H9 (cell line): ENCODE measurements around the gene WDR31. TPM values are rescaled to one million over a fixed set of nuclear protein-coding genes. Genes with fewer than 3 reads are reported as not detected.
"Not testable (repeated sequence)": the region's sequence is repeated elsewhere in the genome, so short reads cannot be mapped to it uniquely, and the experiment has no call there.

Source experiments
- DNase-seq: peaks from one replicate; pipeline ENCODE4 v3.0.0-alpha.2; 2017
- H2AFZ ChIP-seq: one replicate; pipeline ENCODE4 v1.6.1; 2013; ENCODE audit warnings: mild to moderate bottlenecking, low read length, control low read depth, moderate library complexity
- H2AK5ac ChIP-seq: 2 replicates; pipeline ENCODE4 v1.6.1; 2013; ENCODE audit warnings: low read length, control low read depth, mixed read lengths; ENCODE audit not compliant: insufficient read length
- H2BK120ac ChIP-seq: one replicate; pipeline ENCODE4 v1.6.1; 2013; ENCODE audit warnings: low read depth, mild to moderate bottlenecking, low read length, control low read depth, inconsistent platforms; ENCODE audit not compliant: poor library complexity, severe bottlenecking
- H2BK12ac ChIP-seq: 2 replicates; pipeline ENCODE4 v1.6.1; 2013; ENCODE audit warnings: low read length, control low read depth, mixed read lengths, low read depth; ENCODE audit not compliant: insufficient read length
- H2BK15ac ChIP-seq: 2 replicates; pipeline ENCODE4 v1.6.1; 2013; ENCODE audit warnings: low read depth, low read length, control low read depth
- H2BK20ac ChIP-seq: one replicate; pipeline ENCODE4 v1.6.1; 2013; ENCODE audit warnings: low read depth, mild to moderate bottlenecking, low read length, control low read depth, inconsistent platforms; ENCODE audit not compliant: poor library complexity, severe bottlenecking
- H2BK5ac ChIP-seq: 2 replicates; pipeline ENCODE4 v1.6.1; 2013; ENCODE audit warnings: low read length, control low read depth, mixed read lengths; ENCODE audit not compliant: insufficient read length
- H3K14ac ChIP-seq: 2 replicates; pipeline ENCODE4 v1.6.1; 2013; ENCODE audit warnings: low read length, control low read depth; ENCODE audit not compliant: insufficient read depth
- H3K18ac ChIP-seq: 2 replicates; pipeline ENCODE4 v1.6.1; 2013; ENCODE audit warnings: low read depth, mild to moderate bottlenecking, mixed read lengths, low read length, control low read depth; ENCODE audit not compliant: insufficient read length
- H3K23ac ChIP-seq: 2 replicates; pipeline ENCODE4 v1.6.1; 2013; ENCODE audit warnings: low read length, control low read depth, mixed read lengths, low read depth; ENCODE audit not compliant: insufficient read length
- H3K23me2 ChIP-seq: 2 replicates; pipeline ENCODE4 v1.6.1; 2013; ENCODE audit warnings: low read depth, mild to moderate bottlenecking, mixed read lengths, low read length, control low read depth; ENCODE audit not compliant: insufficient read length, poor library complexity, severe bottlenecking
- H3K27ac ChIP-seq: 2 replicates; pipeline ENCODE4 v1.5.1; 2013; ENCODE audit warnings: low read length, control low read depth, mixed read lengths, low read depth; ENCODE audit not compliant: insufficient read length
- H3K27me3 ChIP-seq: 2 replicates; pipeline ENCODE4 v1.6.1; 2013; ENCODE audit warnings: low read length, control low read depth, inconsistent platforms; ENCODE audit not compliant: insufficient read depth
- H3K4ac ChIP-seq: 2 replicates; pipeline ENCODE4 v1.6.1; 2013; ENCODE audit warnings: low read depth, mild to moderate bottlenecking, control low read depth, inconsistent platforms, low read length, moderate library complexity
- H3K4me1 ChIP-seq: 2 replicates; pipeline ENCODE4 v1.6.1; 2013; ENCODE audit warnings: low read length, control low read depth, inconsistent platforms; ENCODE audit not compliant: insufficient read depth
- H3K4me2 ChIP-seq: 2 replicates; pipeline ENCODE4 v1.6.1; 2013; ENCODE audit warnings: low read length, control low read depth, mixed read lengths; ENCODE audit not compliant: insufficient read length, insufficient read depth
- H3K56ac ChIP-seq: 2 replicates; pipeline ENCODE4 v1.6.1; 2013; ENCODE audit warnings: low read depth, mild to moderate bottlenecking, mixed read lengths, low read length, control low read depth; ENCODE audit not compliant: insufficient read length
- H3K79me1 ChIP-seq: 2 replicates; pipeline ENCODE4 v1.6.1; 2013; ENCODE audit warnings: low read depth, mild to moderate bottlenecking, moderate library complexity, low read length, control low read depth, inconsistent platforms; ENCODE audit not compliant: insufficient read depth, poor library complexity, severe bottlenecking
- H3K79me2 ChIP-seq: 2 replicates; pipeline ENCODE4 v1.6.1; 2013; ENCODE audit warnings: low read length, control low read depth, inconsistent platforms; ENCODE audit not compliant: insufficient read depth
- H3K9ac ChIP-seq: 2 replicates; pipeline ENCODE4 v1.6.1; 2013; ENCODE audit warnings: low read length, control low read depth, mixed read lengths; ENCODE audit not compliant: insufficient read length; ENCODE audit errors: extremely low read depth
- H3K9me3 ChIP-seq: one replicate; pipeline ENCODE4 v1.6.1; 2013; ENCODE audit warnings: low read depth, low read length, inconsistent platforms; ENCODE audit not compliant: control insufficient read depth
- H3T11ph ChIP-seq: one replicate; pipeline ENCODE4 v1.6.1; 2013; ENCODE audit warnings: mild to moderate bottlenecking, low read length, control low read depth, inconsistent platforms
- H4K20me1 ChIP-seq: one replicate; pipeline ENCODE4 v1.6.1; 2013; ENCODE audit not compliant: control insufficient read depth, insufficient read length, insufficient read depth
- H4K5ac ChIP-seq: 2 replicates; pipeline ENCODE4 v1.6.1; 2013; ENCODE audit warnings: low read depth, mild to moderate bottlenecking, mixed read lengths, low read length, control low read depth; ENCODE audit not compliant: insufficient read length
- H4K8ac ChIP-seq: replicated peaks from 2 replicates; pipeline ENCODE4 v1.6.1; 2013; ENCODE audit warnings: low read length, control low read depth, mixed read lengths, low read depth; ENCODE audit not compliant: insufficient read length
- H4K91ac ChIP-seq: 2 replicates; pipeline ENCODE4 v1.6.1; 2013; ENCODE audit warnings: low read depth, mild to moderate bottlenecking, moderate library complexity, mixed read lengths, low read length, control low read depth; ENCODE audit not compliant: insufficient read length
- H3K27ac Mint-ChIP-seq, 3 experiments: 2 replicates in 2 of 3; 3 replicates in 1 of 3; pipeline ENCODE4 v1.8.0; 2020 to 2021; ENCODE audit warnings: mixed read lengths in 3 of 3, mild to moderate bottlenecking in 1 of 3, moderate library complexity in 1 of 3
- H3K27me3 Mint-ChIP-seq: 2 replicates; pipeline ENCODE4 v1.8.0; 2021; ENCODE audit warnings: low read depth, mild to moderate bottlenecking, moderate library complexity, mixed read lengths
- H3K36me3 Mint-ChIP-seq, 3 experiments: 2 replicates in 2 of 3; 3 replicates in 1 of 3; pipeline ENCODE4 v1.8.0; 2020 to 2021; ENCODE audit warnings: low read depth in 3 of 3, mixed read lengths in 3 of 3; ENCODE audit not compliant: insufficient read depth in 1 of 3
- H3K4me1 Mint-ChIP-seq, 2 experiments: 2 replicates each; pipeline ENCODE4 v1.8.0; 2020; ENCODE audit warnings: mixed read lengths in 2 of 2
- H3K4me3 Mint-ChIP-seq, 2 experiments: 2 replicates in 1 of 2; 3 replicates in 1 of 2; pipeline ENCODE4 v1.8.0; 2020 to 2021; ENCODE audit warnings: mild to moderate bottlenecking in 2 of 2, mixed read lengths in 2 of 2, moderate library complexity in 1 of 2
- H3K9me3 Mint-ChIP-seq, 2 experiments: 2 replicates in 1 of 2; 3 replicates in 1 of 2; pipeline ENCODE4 v1.8.0; 2020; ENCODE audit warnings: mild to moderate bottlenecking in 2 of 2, mixed read lengths in 2 of 2, moderate library complexity in 1 of 2
- WGBS: extraction: QIAGEN DNeasy Blood & Tissue Kit; methylation state at CpG from one replicate; pipeline ENCODE4 v1.1.7; 2013; ENCODE audit warnings: missing lambda C conversion rate, low lambda C conversion rate, mixed read lengths; ENCODE audit not compliant: insufficient read length; ENCODE audit errors: extremely low coverage; 5-methylcytosine and 5-hydroxymethylcytosine counted together
- total RNA-seq: library from RNA; stranded (reverse); gene quantifications from 2 replicates; pipeline ENCODE4 v1.2.1, GENCODE V29; 2021

WDR31 gene
- total RNA-seq, 1 experiment from 2014 or later = 0.72 TPM

- not testable (repeated sequence) for H4K5ac ChIP-seq, H4K91ac ChIP-seq, H3K9ac ChIP-seq, H4K20me1 ChIP-seq, H3K4me1 ChIP-seq, H2BK12ac ChIP-seq, H3K27ac Mint-ChIP-seq, H3K56ac ChIP-seq, H3K27me3 ChIP-seq, H3T11ph ChIP-seq, H3K27ac ChIP-seq, H3K18ac ChIP-seq, H3K79me2 ChIP-seq, H2AK5ac ChIP-seq, H3K9me3 Mint-ChIP-seq, H2AFZ ChIP-seq, H3K4ac ChIP-seq, DNase-seq, H3K79me1 ChIP-seq, H3K27me3 Mint-ChIP-seq, H3K23ac ChIP-seq, H2BK20ac ChIP-seq, H3K9me3 ChIP-seq, H3K4me3 Mint-ChIP-seq, H3K23me2 ChIP-seq, H4K8ac ChIP-seq, H2BK120ac ChIP-seq, H2BK15ac ChIP-seq, H3K4me2 ChIP-seq, H3K14ac ChIP-seq, H2BK5ac ChIP-seq
- Mint-ChIP-seq H3K36me3 (peaks cover 0 to 13% (median 10%) of the 10 kb centered on the region in 3 experiments; a peak in 4 of 7 replicates), H3K4me1 (peaks cover 3 to 18% of the 10 kb centered on the region in 2 experiments)
- WGBS = no CpG with 5 or more reads among the region's 24 CpGs
These were observed 39.2 kb upstream of the WDR31 start for GRCh38 chr9:113379094-113379828.
